Measurements from ENCODE around the gene MRPL11. TPM values are rescaled to one million over a fixed set of nuclear protein-coding genes. Genes with fewer than 3 reads are reported as not detected.

The MRPL11 gene
- total and polyA plus RNA-seq, 5 donors from 2014 or later: 22.7 to 96.9 (median 81.3) TPM

GRCh38 chr11:66421492-66422205 lies 17.0 kb downstream of the MRPL11 start:
- H3K4me1 Mint-ChIP-seq: peaks cover 2 to 13% (median 4%) of the 10 kb centered on the region in 4 donors
- DNase-seq (peak; percentile 69 to 86 (median 75)), ATAC-seq (ENCODE audit: low read depth in 2 of 2) (peak; percentile 85 to 88)
- H3K36me3 Mint-ChIP-seq: no peaks in the 10 kb centered on the region
- H3K27me3 Mint-ChIP-seq: peaks cover 20% of the 10 kb centered on the region
- H3K4me3 ChIP-seq (ENCODE audit: low read depth, low read length): no peak overlapping the region
- H3K9me3 Mint-ChIP-seq: peaks cover 0 to 6% (median 0%) of the 10 kb centered on the region in 7 donors
- H3K4me3 Mint-ChIP-seq: peak overlapping the region in 1 of 4 donors; percentile 52
- peaks cover 22% of the 10 kb centered on the region for H3K27me3 ChIP-seq (ENCODE audit: control insufficient read depth, insufficient read depth, low read length)
- H3K27ac Mint-ChIP-seq: no peak overlapping the region
- no peaks in the 10 kb centered on the region for H3K9me3 ChIP-seq (ENCODE audit: control insufficient read depth in 2 of 2, low read length in 2 of 2)
- no peaks in the 10 kb centered on the region for H3K4me1 ChIP-seq (ENCODE audit: control insufficient read depth, insufficient read depth, low read length, poor library complexity, severe bottlenecking)
- no peaks in the 10 kb centered on the region for H3K36me3 ChIP-seq (ENCODE audit: control insufficient read depth, insufficient read depth, low read length)
- H3K27ac ChIP-seq (ENCODE audit: insufficient read depth, low read length, poor library complexity, severe bottlenecking): no peak overlapping the region

DNA sequence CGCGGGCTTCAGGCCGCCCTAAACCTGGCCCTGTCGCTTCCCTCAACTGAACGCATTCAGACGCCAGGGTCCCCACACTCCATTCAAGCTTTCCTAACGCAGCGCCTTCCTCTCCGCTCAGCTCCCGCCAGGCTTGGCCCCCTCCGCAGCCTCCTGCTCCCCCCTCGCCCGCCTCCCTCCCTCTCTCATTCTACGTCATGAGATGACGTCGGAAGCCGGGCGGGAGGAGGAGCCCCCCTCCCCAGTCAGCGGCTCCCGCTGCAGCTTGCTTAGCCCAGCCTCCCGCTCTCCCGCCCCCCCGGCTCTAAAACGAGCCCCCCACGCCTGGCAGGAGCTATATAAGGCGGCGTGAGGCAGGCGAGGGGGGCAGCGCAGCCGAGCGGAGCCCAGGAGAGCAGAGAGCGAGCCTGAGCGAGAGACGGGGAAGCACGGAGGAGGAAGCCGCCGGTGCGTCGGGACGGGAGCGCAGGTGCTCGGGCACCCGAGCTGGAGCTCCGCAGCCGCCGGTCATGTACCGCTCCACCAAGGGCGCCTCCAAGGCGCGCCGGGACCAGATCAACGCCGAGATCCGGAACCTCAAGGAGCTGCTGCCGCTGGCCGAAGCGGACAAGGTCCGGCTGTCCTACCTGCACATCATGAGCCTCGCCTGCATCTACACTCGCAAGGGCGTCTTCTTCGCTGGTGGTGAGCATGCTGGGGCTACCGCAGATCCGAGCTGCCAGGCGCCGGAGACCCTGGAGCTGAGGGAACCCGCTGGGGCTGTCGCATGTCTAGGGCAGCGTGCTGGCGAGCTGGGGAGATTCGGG lies 17.8 kb downstream of the MRPL11 start, which contains the start of gene NPAS4:
Gene NPAS4, plus strand, starts transcription at position 365 of the 806 bp plus-strand sequence. Its CDS starts 145 bp downstream, at position 510.
- Histone ChIP-seq H3K4me3 (ENCODE audit: low read depth, low read length) (no peak within 1 kb of the TSS), H3K27ac (ENCODE audit: insufficient read depth, low read length, poor library complexity, severe bottlenecking) (no peak within 1 kb of the TSS), H3K36me3 (ENCODE audit: control insufficient read depth, insufficient read depth, low read length) (no peaks in the 10 kb centered on the region), H3K4me1 (ENCODE audit: control insufficient read depth, insufficient read depth, low read length, poor library complexity, severe bottlenecking) (no peaks in the 10 kb centered on the region), H3K27me3 (ENCODE audit: control insufficient read depth, insufficient read depth, low read length) (peaks cover 25% of the 10 kb centered on the region), H3K9me3 (ENCODE audit: control insufficient read depth in 2 of 2, low read length in 2 of 2) (no peaks in the 10 kb centered on the region)
- Mint-ChIP-seq H3K9me3 (peaks cover 0 to 6% (median 0%) of the 10 kb centered on the region in 7 donors), H3K36me3 (no peaks in the 10 kb centered on the region), H3K27me3 (peaks cover 28% of the 10 kb centered on the region), H3K4me3 (peak within 1 kb of the TSS in 1 of 4 donors; percentile 52), H3K27ac (no peak within 1 kb of the TSS), H3K4me1 (peaks cover 2 to 13% (median 4%) of the 10 kb centered on the region in 4 donors)
- DNase-seq (no peak), ATAC-seq (ENCODE audit: low read depth in 2 of 2) (no peak)

- H3K4me1 ChIP-seq (ENCODE audit: control insufficient read depth, insufficient read depth, low read length, poor library complexity, severe bottlenecking): no peaks in the 10 kb centered on the region
- Mint-ChIP-seq H3K27me3 (peaks cover 34% of the 10 kb centered on the region), H3K4me3 (no peak overlapping the region), H3K27ac (no peak overlapping the region), H3K36me3 (no peaks in the 10 kb centered on the region), H3K9me3 (peaks cover 0 to 6% (median 0%) of the 10 kb centered on the region in 7 donors), H3K4me1 (peaks cover 2 to 13% (median 4%) of the 10 kb centered on the region in 4 donors)
- DNase-seq (no peak), ATAC-seq (ENCODE audit: low read depth in 2 of 2) (no peak)
- peaks cover 27% of the 10 kb centered on the region for H3K27me3 ChIP-seq (ENCODE audit: control insufficient read depth, insufficient read depth, low read length)
- no peaks in the 10 kb centered on the region for H3K9me3 ChIP-seq (ENCODE audit: control insufficient read depth in 2 of 2, low read length in 2 of 2)
- H3K4me3 ChIP-seq (ENCODE audit: low read depth, low read length): no peak overlapping the region
- H3K36me3 ChIP-seq (ENCODE audit: control insufficient read depth, insufficient read depth, low read length): no peaks in the 10 kb centered on the region
- no peak overlapping the region for H3K27ac ChIP-seq (ENCODE audit: insufficient read depth, low read length, poor library complexity, severe bottlenecking)
Observed at GRCh38 chr11:66419825-66420224, 18.8 kb downstream of the MRPL11 start.

DNA sequence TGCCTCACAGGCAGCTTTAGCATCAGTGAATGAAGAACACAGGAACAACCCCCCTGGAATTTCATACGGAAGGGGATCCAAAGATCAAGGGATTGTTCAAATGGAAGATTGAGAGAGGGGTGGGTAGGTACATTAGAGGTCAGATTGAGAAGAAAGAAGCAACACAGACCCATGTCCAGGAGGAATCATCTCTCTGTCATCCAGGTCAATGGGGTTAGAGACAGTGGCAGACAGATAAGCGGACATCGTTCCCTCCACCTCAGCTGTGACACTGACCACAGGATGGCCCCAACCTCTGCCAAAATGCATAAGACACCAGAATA lies 19.7 kb downstream of the MRPL11 start:
- Histone ChIP-seq H3K27me3 (ENCODE audit: control insufficient read depth, insufficient read depth, low read length) (peaks cover 27% of the 10 kb centered on the region), H3K36me3 (ENCODE audit: control insufficient read depth, insufficient read depth, low read length) (no peaks in the 10 kb centered on the region), H3K9me3 (ENCODE audit: control insufficient read depth in 2 of 2, low read length in 2 of 2) (no peaks in the 10 kb centered on the region), H3K4me1 (ENCODE audit: control insufficient read depth, insufficient read depth, low read length, poor library complexity, severe bottlenecking) (no peaks in the 10 kb centered on the region), H3K27ac (ENCODE audit: insufficient read depth, low read length, poor library complexity, severe bottlenecking) (no peak overlapping the region), H3K4me3 (ENCODE audit: low read depth, low read length) (no peak overlapping the region)
- no peaks in the 10 kb centered on the region for H3K36me3 Mint-ChIP-seq
- peaks cover 38% of the 10 kb centered on the region for H3K27me3 Mint-ChIP-seq
- ATAC-seq (ENCODE audit: low read depth in 2 of 2) (no peak), DNase-seq (no peak)
- H3K27ac Mint-ChIP-seq: no peak overlapping the region
- peaks cover 2 to 13% (median 4%) of the 10 kb centered on the region in 4 donors for H3K4me1 Mint-ChIP-seq
- peak overlapping the region in 2 of 4 donors; percentile 22 to 40 for H3K4me3 Mint-ChIP-seq
- H3K9me3 Mint-ChIP-seq: peaks cover 0 to 6% (median 0%) of the 10 kb centered on the region in 7 donors

DNA sequence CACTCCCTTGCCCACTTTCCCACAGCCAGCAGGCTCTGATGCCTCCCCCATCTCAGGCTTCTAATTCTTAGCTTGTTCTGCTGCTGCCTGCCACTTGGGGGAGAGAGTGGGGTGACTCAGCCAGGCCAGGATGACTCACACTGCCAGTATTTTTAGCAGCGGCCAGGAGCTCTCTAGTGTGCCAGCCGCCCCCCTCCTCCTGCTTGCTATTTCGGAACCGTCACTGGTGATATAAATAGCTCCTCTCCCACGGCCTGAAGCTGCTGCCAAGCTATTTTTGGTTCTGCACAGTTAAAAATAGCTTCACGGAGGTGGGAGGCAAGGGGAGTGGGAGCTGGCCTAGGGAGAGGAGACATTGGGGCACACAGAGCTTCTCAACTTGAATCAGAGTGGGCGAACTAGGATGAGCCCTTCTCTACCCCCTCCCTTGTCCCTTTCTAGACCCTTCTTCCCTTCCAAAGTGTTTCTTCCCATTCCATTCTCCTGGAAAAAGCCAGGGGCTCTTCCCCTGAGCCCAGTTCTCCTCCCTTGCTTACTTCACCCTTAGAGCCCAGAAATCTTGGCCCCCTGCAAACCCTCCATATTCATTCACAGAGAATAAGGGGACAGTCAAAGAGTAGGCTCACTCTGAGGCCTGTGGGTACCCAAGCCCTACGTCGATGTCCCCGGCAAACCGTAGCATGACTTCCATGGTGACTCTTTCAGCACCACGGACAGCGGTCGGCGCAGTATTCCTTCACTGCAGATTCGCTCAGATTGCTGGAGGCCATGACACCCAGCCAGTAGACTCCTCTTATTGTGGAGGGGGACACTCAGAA lies 20.3 kb downstream of the MRPL11 start:
- peaks cover 38% of the 10 kb centered on the region for H3K27me3 Mint-ChIP-seq
- Histone ChIP-seq H3K9me3 (ENCODE audit: control insufficient read depth in 2 of 2, low read length in 2 of 2) (no peaks in the 10 kb centered on the region), H3K27ac (ENCODE audit: insufficient read depth, low read length, poor library complexity, severe bottlenecking) (no peak overlapping the region), H3K36me3 (ENCODE audit: control insufficient read depth, insufficient read depth, low read length) (no peaks in the 10 kb centered on the region), H3K4me1 (ENCODE audit: control insufficient read depth, insufficient read depth, low read length, poor library complexity, severe bottlenecking) (no peaks in the 10 kb centered on the region), H3K4me3 (ENCODE audit: low read depth, low read length) (no peak overlapping the region), H3K27me3 (ENCODE audit: control insufficient read depth, insufficient read depth, low read length) (peaks cover 27% of the 10 kb centered on the region)
- H3K27ac Mint-ChIP-seq: no peak overlapping the region
- DNase-seq (peak in 2 of 3 donors; percentile 41 to 60), ATAC-seq (ENCODE audit: low read depth in 2 of 2) (peak; percentile 29 to 35)
- H3K4me3 Mint-ChIP-seq: peak overlapping the region in 2 of 4 donors; percentile 42 to 57
- no peaks in the 10 kb centered on the region for H3K36me3 Mint-ChIP-seq
- peaks cover 2 to 13% (median 4%) of the 10 kb centered on the region in 4 donors for H3K4me1 Mint-ChIP-seq
- H3K9me3 Mint-ChIP-seq: peaks cover 0 to 6% (median 0%) of the 10 kb centered on the region in 7 donors

DNA sequence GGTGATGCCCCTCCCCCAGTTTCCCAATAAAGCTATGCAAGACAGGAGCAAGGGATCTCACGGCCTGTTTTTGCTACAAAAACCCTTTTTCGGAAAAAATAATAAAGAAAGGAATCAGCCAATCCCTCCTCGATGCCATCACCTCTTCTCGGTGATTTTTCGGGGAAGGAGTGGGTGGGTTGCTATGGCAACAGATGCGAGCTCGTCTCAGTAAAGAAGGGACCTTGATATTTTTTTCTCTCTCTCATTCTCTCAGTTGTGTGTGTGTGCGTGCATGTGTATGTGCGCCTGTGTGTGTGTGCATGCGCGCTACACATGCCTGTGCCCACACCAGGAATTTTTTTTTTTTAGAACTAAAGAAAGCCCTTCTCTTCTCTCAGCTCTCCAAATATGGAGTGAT lies 21.6 kb downstream of the MRPL11 start:
- Histone ChIP-seq H3K27ac (ENCODE audit: insufficient read depth, low read length, poor library complexity, severe bottlenecking) (no peak overlapping the region), H3K9me3 (ENCODE audit: control insufficient read depth in 2 of 2, low read length in 2 of 2) (no peaks in the 10 kb centered on the region), H3K4me1 (ENCODE audit: control insufficient read depth, insufficient read depth, low read length, poor library complexity, severe bottlenecking) (no peaks in the 10 kb centered on the region), H3K36me3 (ENCODE audit: control insufficient read depth, insufficient read depth, low read length) (no peaks in the 10 kb centered on the region), H3K4me3 (ENCODE audit: low read depth, low read length) (no peak overlapping the region), H3K27me3 (ENCODE audit: control insufficient read depth, insufficient read depth, low read length) (peaks cover 27% of the 10 kb centered on the region)
- Mint-ChIP-seq H3K4me3 (peak overlapping the region in 1 of 4 donors; percentile 22), H3K27me3 (peaks cover 38% of the 10 kb centered on the region), H3K4me1 (peaks cover 2 to 10% (median 4%) of the 10 kb centered on the region in 4 donors), H3K27ac (no peak overlapping the region), H3K9me3 (peaks cover 0 to 6% (median 0%) of the 10 kb centered on the region in 7 donors), H3K36me3 (no peaks in the 10 kb centered on the region)
- ATAC-seq (ENCODE audit: low read depth in 2 of 2) (no peak), DNase-seq (peak in 1 of 3 donors; percentile 16)

DNA sequence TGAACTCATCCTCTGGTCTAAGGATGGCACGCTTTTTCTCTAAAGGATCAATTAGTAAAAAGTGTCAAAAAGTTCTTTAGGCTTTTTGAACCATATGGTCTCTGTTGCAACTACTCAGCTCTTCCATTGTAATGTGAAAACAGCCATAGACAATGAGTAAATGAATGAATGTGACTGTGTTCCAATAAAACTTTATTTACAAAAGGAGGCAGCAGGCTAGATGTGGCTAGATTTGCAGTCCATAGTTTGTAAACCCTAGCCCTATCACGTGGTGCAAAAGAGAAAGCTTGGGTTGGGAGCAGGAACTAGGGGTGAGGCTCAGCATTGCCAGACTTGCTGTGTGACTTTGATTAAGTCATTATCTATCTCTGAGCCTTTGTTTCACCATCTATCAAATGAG lies 23.2 kb downstream of the MRPL11 start:
- DNase-seq (no peak), ATAC-seq (ENCODE audit: low read depth in 2 of 2) (no peak)
- no peaks in the 10 kb centered on the region for H3K9me3 ChIP-seq (ENCODE audit: control insufficient read depth in 2 of 2, low read length in 2 of 2)
- no peaks in the 10 kb centered on the region for H3K4me1 ChIP-seq (ENCODE audit: control insufficient read depth, insufficient read depth, low read length, poor library complexity, severe bottlenecking)
- H3K27ac Mint-ChIP-seq: no peak overlapping the region
- H3K27me3 Mint-ChIP-seq: peaks cover 31% of the 10 kb centered on the region
- no peak overlapping the region for H3K4me3 Mint-ChIP-seq
- no peaks in the 10 kb centered on the region for H3K36me3 ChIP-seq (ENCODE audit: control insufficient read depth, insufficient read depth, low read length)
- H3K4me1 Mint-ChIP-seq: peaks cover 0 to 13% (median 3%) of the 10 kb centered on the region in 4 donors
- peaks cover 0 to 6% (median 0%) of the 10 kb centered on the region in 7 donors for H3K9me3 Mint-ChIP-seq
- no peaks in the 10 kb centered on the region for H3K36me3 Mint-ChIP-seq
- no peak overlapping the region for H3K27ac ChIP-seq (ENCODE audit: insufficient read depth, low read length, poor library complexity, severe bottlenecking)
- H3K4me3 ChIP-seq (ENCODE audit: low read depth, low read length): no peak overlapping the region
- H3K27me3 ChIP-seq (ENCODE audit: control insufficient read depth, insufficient read depth, low read length): peaks cover 27% of the 10 kb centered on the region

Measured in CD4-positive, CD25-positive, alpha-beta regulatory T cell (primary cell).